Esophagus muscularis mucosa (tissue), 3 donors: ENCODE measurements around the gene ANO6.

ENCODE experiments used
- POLR2A ChIP-seq: fragments of 450-650 bp; IDR thresholded peaks from one replicate; pipeline ENCODE4 v1.6.1; 2017; ENCODE audit warnings: antibody characterized with exemption, moderate library complexity, mild to moderate bottlenecking, low read depth
- POLR2AphosphoS5 ChIP-seq, 2 donors: sonication (generic); formaldehyde crosslinking; IDR thresholded peaks; one replicate each; pipeline ENCODE4 v1.6.1; 2017; ENCODE audit warnings: antibody characterized with exemption in 2 of 2
- TF ChIP-seq, protein P1 (sequence below), 3 experiments: fragments of 200-600 bp in 2 of 3; fragments of 450-650 bp in 1 of 3; sonication (generic) in 2 of 3; IDR thresholded peaks; one replicate each; pipeline ENCODE4 v1.5.1; 2017 to 2019; ENCODE audit warnings: antibody characterized with exemption in 3 of 3, mild to moderate bottlenecking in 2 of 3, moderate library complexity in 1 of 3

DNA sequence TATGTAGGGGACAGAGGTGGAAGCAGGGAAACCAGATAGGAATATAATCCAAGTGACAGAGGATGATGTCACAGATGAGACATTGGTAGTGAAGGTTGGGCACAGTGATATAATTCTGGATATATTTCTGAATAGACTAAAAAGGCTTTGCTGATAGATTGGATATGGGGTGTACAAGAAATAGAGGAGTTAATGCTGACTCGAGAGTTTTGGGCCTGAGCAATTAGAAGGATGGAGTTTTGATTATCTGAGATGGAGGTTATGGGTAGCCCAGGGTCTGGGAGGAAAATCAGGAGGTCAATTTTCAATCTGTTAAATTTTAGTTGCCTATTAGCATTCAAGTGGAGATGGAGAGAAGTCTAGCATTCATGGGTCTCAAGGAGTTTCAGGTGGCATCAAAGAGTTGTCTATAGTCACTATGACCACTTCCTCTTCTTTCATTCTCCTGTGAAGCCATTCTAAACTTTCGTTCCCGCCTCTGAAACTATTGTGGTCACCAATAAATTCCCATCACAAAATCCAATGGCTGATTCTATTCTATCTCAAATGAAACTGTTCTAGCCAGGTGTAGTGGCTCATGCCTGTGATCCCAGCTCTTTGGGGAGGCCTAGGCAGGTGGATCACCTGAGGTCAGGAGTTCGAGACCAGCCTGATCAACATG is 10.6 kb upstream of the ANO6 start:
- TF ChIP-seq, protein P1, sequence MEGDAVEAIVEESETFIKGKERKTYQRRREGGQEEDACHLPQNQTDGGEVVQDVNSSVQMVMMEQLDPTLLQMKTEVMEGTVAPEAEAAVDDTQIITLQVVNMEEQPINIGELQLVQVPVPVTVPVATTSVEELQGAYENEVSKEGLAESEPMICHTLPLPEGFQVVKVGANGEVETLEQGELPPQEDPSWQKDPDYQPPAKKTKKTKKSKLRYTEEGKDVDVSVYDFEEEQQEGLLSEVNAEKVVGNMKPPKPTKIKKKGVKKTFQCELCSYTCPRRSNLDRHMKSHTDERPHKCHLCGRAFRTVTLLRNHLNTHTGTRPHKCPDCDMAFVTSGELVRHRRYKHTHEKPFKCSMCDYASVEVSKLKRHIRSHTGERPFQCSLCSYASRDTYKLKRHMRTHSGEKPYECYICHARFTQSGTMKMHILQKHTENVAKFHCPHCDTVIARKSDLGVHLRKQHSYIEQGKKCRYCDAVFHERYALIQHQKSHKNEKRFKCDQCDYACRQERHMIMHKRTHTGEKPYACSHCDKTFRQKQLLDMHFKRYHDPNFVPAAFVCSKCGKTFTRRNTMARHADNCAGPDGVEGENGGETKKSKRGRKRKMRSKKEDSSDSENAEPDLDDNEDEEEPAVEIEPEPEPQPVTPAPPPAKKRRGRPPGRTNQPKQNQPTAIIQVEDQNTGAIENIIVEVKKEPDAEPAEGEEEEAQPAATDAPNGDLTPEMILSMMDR (IDR thresholded peaks at IDR 0.05) = no peak
- TF ChIP-seq POLR2AphosphoS5 (IDR thresholded peaks at IDR 0.05) = no peak
- no peak for TF ChIP-seq POLR2A
